HCT116 (cell line): ENCODE results near the gene HOXB1.

Experiments used
- CEBPB ChIP-seq: IDR thresholded peaks from 2 replicates; pipeline ENCODE4 v1.6.1; 2012; ENCODE audit warnings: low read depth
- CTCF ChIP-seq, 3 experiments: fragments of 200-600 bp in 1 of 3; sonication (generic) in 1 of 3; IDR thresholded peaks in 2 of 3; conservative IDR thresholded peaks in 1 of 3; 2 replicates each; pipeline ENCODE4 v1.5.1; 2012 to 2017; ENCODE audit warnings: low read depth in 2 of 3, low read length in 2 of 3, antibody characterized with exemption in 1 of 3, borderline replicate concordance in 1 of 3, control low read depth in 1 of 3, mild to moderate bottlenecking in 1 of 3, mixed read lengths in 1 of 3, mixed run types in 1 of 3, moderate library complexity in 1 of 3; ENCODE audit not compliant: insufficient read depth in 1 of 3
- EGR1 ChIP-seq: IDR thresholded peaks from 2 replicates; pipeline ENCODE4 v1.6.1; 2012; ENCODE audit warnings: low read depth
- EZH2 ChIP-seq: fragments of 200-600 bp; sonication (generic); IDR thresholded peaks from 2 replicates; pipeline ENCODE4 v1.6.1; 2017; ENCODE audit warnings: antibody characterized with exemption, mixed run types
- FOSL1 ChIP-seq: IDR thresholded peaks from 2 replicates; pipeline ENCODE4 v1.6.1; 2012; ENCODE audit warnings: low read depth
- JUND ChIP-seq: IDR thresholded peaks from 2 replicates; pipeline ENCODE4 v1.6.1; 2012
- POLR2A ChIP-seq: IDR thresholded peaks from 2 replicates; pipeline ENCODE4 v1.7.0; 2011; ENCODE audit warnings: borderline replicate concordance; ENCODE audit not compliant: insufficient read depth, insufficient read length; ENCODE audit errors: extremely low read depth
- RAD21 ChIP-seq: IDR thresholded peaks from 2 replicates; pipeline ENCODE4 v1.6.1; 2012; ENCODE audit warnings: low read depth, mild to moderate bottlenecking
- YY1 ChIP-seq: IDR thresholded peaks from 2 replicates; pipeline ENCODE4 v1.6.1; 2011; ENCODE audit warnings: low read length, low read depth, moderate library complexity, mild to moderate bottlenecking; ENCODE audit not compliant: insufficient replicate concordance; ENCODE audit errors: extremely low read depth

DNA sequence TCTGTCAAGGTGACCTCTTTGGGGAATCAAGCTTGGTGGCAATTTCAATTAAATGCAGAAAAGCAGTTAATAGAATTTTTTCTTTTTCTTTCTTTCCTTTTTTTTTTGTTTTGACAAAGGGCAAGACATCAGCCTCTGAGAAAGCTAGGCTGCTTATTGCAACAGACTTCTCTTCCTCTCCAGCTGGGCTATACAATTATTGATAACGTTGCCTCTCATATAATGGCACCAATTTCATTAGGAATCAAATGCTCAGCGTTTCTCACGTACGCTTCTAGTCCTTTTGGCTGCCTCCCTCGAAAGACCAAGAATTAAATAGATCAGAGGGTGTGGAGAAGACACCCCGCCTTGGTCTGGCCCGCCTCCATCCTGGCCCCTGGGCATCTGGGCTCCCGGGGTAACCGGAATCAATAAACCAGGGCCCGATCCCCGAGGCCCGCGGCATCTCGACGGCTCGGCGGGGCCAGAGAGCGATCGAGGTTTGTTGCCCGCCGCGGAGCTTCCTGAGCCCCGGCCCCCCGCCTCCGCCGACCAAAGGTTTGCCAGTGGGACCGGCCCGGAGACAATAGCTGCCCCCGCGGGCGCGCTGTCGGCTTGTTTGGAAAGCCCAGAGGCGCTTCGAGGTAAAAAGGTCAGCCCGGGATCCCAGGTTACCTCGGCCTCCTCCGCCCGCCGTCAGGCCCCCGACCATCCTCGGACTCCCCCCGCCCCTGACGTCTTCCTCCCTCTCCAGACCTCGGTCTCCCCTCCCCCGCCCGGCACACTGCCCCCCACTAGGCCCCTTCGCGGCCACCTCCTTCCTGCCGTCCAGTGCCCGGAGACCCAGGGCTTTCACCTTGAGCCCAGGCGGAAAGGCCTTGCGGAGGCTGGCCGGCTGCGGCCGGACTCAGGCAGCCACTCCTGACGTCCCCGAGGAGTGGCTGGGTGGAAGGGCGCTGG lies 3.9 kb downstream of the HOXB1 start:
- no peak for TF ChIP-seq FOSL1
- TF ChIP-seq RAD21, result no peak
- no peak for TF ChIP-seq POLR2A
- TF ChIP-seq CEBPB, result no peak
- no peak for TF ChIP-seq CTCF (IDR thresholded peaks at IDR 0.05 in 2 of 3, conservative IDR thresholded peaks at IDR 0.05 in 1 of 3; ENCODE audit: borderline replicate concordance in 1 of 3, insufficient read depth in 1 of 3, low read depth in 2 of 3, low read length in 2 of 3)
- no peak for TF ChIP-seq EZH2
- TF ChIP-seq YY1, result no peak
- no peak for TF ChIP-seq JUND
- TF ChIP-seq EGR1, result no peak
